OCI-LY7 (cell line): ENCODE results near the gene CAND2. TPM values are rescaled to one million over a fixed set of nuclear protein-coding genes. Genes with fewer than 3 reads are reported as not detected.

Source experiments
- BruUV-seq: library from RNA; stranded (reverse); fragments of 400-500 nt; replicated peaks from 2 replicates; lab custom pipeline; 2021; lab: Mats Ljungman, UMichigan
- CTCF ChIA-PET: fragments of 300-600 bp; sonication (Branson Sonifier 250); formaldehyde crosslinking; loops from one replicate; lab custom pipeline; 2022; ENCODE audit warnings: antibody characterized with exemption; ENCODE audit not compliant: unreplicated experiment; lab: Charles Lee
- POLR2A ChIA-PET: fragments of 300-600 bp; sonication (Branson Sonifier 250); formaldehyde crosslinking; loops from one replicate; lab custom pipeline; 2022; ENCODE audit warnings: antibody characterized with exemption; lab: Charles Lee
- DNase-seq: peaks from one replicate; pipeline ENCODE4 v3.0.0-alpha.2; 2015; ENCODE audit warnings: low spot score
- H2AFZ ChIP-seq: fragments of 200-600 bp; sonication (generic), shearing (Covaris generic); 2 replicates; pipeline ENCODE4 v1.6.1; 2014; ENCODE audit warnings: mild to moderate bottlenecking, antibody characterized with exemption, low read length, moderate library complexity
- H3K27ac ChIP-seq: fragments of 200-600 bp; sonication (generic); 2 replicates; pipeline ENCODE4 v1.5.1; 2014; ENCODE audit warnings: mixed run types, low read depth, mild to moderate bottlenecking, moderate library complexity, low read length, inconsistent platforms; ENCODE audit not compliant: poor library complexity, severe bottlenecking
- H3K36me3 ChIP-seq: fragments of 200-600 bp; sonication (generic); 2 replicates; pipeline ENCODE4 v1.6.1; 2014; ENCODE audit warnings: mild to moderate bottlenecking, antibody characterized with exemption, low read length, moderate library complexity, mixed read lengths; ENCODE audit not compliant: insufficient read depth
- H3K4me1 ChIP-seq: fragments of 200-600 bp; sonication (generic); 2 replicates; pipeline ENCODE4 v1.5.1; 2014; ENCODE audit warnings: mild to moderate bottlenecking, low read length; ENCODE audit not compliant: insufficient read depth, poor library complexity, severe bottlenecking
- H3K4me2 ChIP-seq: fragments of 200-600 bp; sonication (generic); 2 replicates; pipeline ENCODE4 v1.6.1; 2014; ENCODE audit warnings: mild to moderate bottlenecking, low read length
- H3K4me3 ChIP-seq: fragments of 200-600 bp; sonication (generic); 2 replicates; pipeline ENCODE4 v1.5.1; 2014; ENCODE audit warnings: mild to moderate bottlenecking, low read depth, low read length; ENCODE audit not compliant: poor library complexity, severe bottlenecking
- H3K79me2 ChIP-seq: fragments of 200-600 bp; sonication (generic); 2 replicates; pipeline ENCODE4 v1.6.1; 2016; ENCODE audit warnings: low read depth, mild to moderate bottlenecking, low read length, moderate library complexity, mixed read lengths; ENCODE audit not compliant: insufficient read depth
- H3K9me2 ChIP-seq: fragments of 200-600 bp; sonication (generic); 2 replicates; pipeline ENCODE4 v1.6.1; 2016; ENCODE audit warnings: mild to moderate bottlenecking, low read length, mixed read lengths; ENCODE audit not compliant: insufficient read depth
- H3K9me3 ChIP-seq: fragments of 200-600 bp; sonication (generic); 2 replicates; pipeline ENCODE4 v1.6.1; 2014; ENCODE audit warnings: mild to moderate bottlenecking, mixed run types, low read length, mixed read lengths
- H4K20me1 ChIP-seq: fragments of 200-600 bp; sonication (generic); 2 replicates; pipeline ENCODE4 v1.6.1; 2014; ENCODE audit warnings: mild to moderate bottlenecking, antibody characterized with exemption, low read length, moderate library complexity, mixed read lengths; ENCODE audit not compliant: insufficient read depth
- CTCF ChIP-seq: fragments of 200-600 bp; sonication (generic); conservative IDR thresholded peaks from 2 replicates; pipeline ENCODE4 v1.5.1; 2014; ENCODE audit warnings: mild to moderate bottlenecking, antibody characterized with exemption, low read length, moderate library complexity, mixed read lengths
- EZH2phosphoT487 ChIP-seq: fragments of 200-600 bp; sonication (generic); IDR thresholded peaks from 2 replicates; pipeline ENCODE4 v1.6.1; 2018; ENCODE audit warnings: low read depth, borderline replicate concordance, mild to moderate bottlenecking, mixed run types, antibody characterized with exemption, low read length, moderate library complexity, mixed read lengths
- intact Hi-C: fragments of 100-400 bp; cut with micrococcal nuclease; formaldehyde crosslinking; loops from one replicate; pipeline ENCODE4 v1.10.0; 2022; ENCODE audit not compliant: unreplicated experiment
- total RNA-seq, 2 experiments: library from RNA; depleted of rRNA in 1 of 2; stranded (reverse); fragments of >200 nt in 1 of 2; shearing (Covaris generic) in 1 of 2; gene quantifications; 2 replicates each; pipeline ENCODE4 v1.2.3, GENCODE V29; 2014 to 2022

Gene CAND2
- total RNA-seq, 2 experiments from 2014 or later: 4.1 to 11.0 TPM

- Histone ChIP-seq H3K36me3 (no peaks in the 10 kb centered on the region), H3K27ac (no peak within 1 kb of the TSS), H3K9me2 (no peaks in the 10 kb centered on the region), H3K4me1 (peaks cover 21% of the 10 kb centered on the region), H4K20me1 (no peaks in the 10 kb centered on the region), H3K9me3 (no peaks in the 10 kb centered on the region), H3K79me2 (no peaks in the 10 kb centered on the region), H3K4me2 (no peak within 1 kb of the TSS), H3K4me3 (no peak within 1 kb of the TSS), H2AFZ (no peak within 1 kb of the TSS)
- no peak for TF ChIP-seq EZH2phosphoT487
- no peak for TF ChIP-seq CTCF
- intact Hi-C loops: no loop called here
- BruUV-seq: no TSS peak
- DNase-seq: no peak
- POLR2A ChIA-PET: interaction anchor here (1.1 to 3.0 kb wide), 3 partner anchors 9 to 49 kb away, joined by 4 to 8 read pairs (median 4); no protein-coding TSS in a partner anchor
- CTCF ChIA-PET: interaction anchor here (0.8 to 1.2 kb wide), 2 partner anchors 29 to 49 kb away, joined by 3 to 5 read pairs; no protein-coding TSS in a partner anchor
Measured at GRCh38 chr3:12759097-12759679, 37.3 kb upstream of the CAND2 start, which contains the start of gene TMEM40. TMEM40 (minus strand) TSS chr3:12759259; CDS start chr3:12749832, 9,427 bp downstream.

- intact Hi-C loops: no loop called here
- Histone ChIP-seq H3K4me2 (no peak overlapping the region), H3K4me1 (peaks cover 21% of the 10 kb centered on the region), H2AFZ (no peak overlapping the region), H3K27ac (no peak overlapping the region), H3K4me3 (no peak overlapping the region), H3K9me2 (no peaks in the 10 kb centered on the region), H3K9me3 (no peaks in the 10 kb centered on the region), H3K36me3 (no peaks in the 10 kb centered on the region), H4K20me1 (no peaks in the 10 kb centered on the region), H3K79me2 (no peaks in the 10 kb centered on the region)
- BruUV-seq: no TSS peak
- DNase-seq: no peak
- TF ChIP-seq EZH2phosphoT487: no peak
- no peak for TF ChIP-seq CTCF
- ChIA-PET POLR2A (interaction anchor here (0.6 to 3.0 kb wide), 5 partner anchors 10 to 866 kb away, joined by 3 to 8 read pairs (median 4); no protein-coding TSS in a partner anchor), CTCF (interaction anchor here (0.7 kb wide), 1 partner anchor 111 kb away, joined by 3 read pairs; no protein-coding TSS in a partner anchor)
Measured at GRCh38 chr3:12759693-12760565, 36.6 kb upstream of the CAND2 start.
